NCI-H146 treated with DMSO at 0.1 percent for 48 hours (cell line): ENCODE results near the gene ABAT.
"Not testable (repeated sequence)": the region's sequence is repeated elsewhere in the genome, so short reads cannot be mapped to it uniquely, and the experiment has no call there.

Source experiments
- DNase-seq: peaks from one replicate; lab custom pipeline; 2025; ENCODE audit not compliant: unreplicated experiment; lab: John Stamatoyannopoulos, UW

The ABAT gene

GRCh38 chr16:8774208-8774607, 99.8 kb downstream of the ABAT start:
- DNase-seq = no peak

GRCh38 chr16:8775359-8775758, 100.9 kb downstream of the ABAT start:
- DNase-seq = no peak

GRCh38 chr16:8776129-8776584, 101.7 kb downstream of the ABAT start:
- DNase-seq = no peak

- DNase-seq = no peak
Observed at GRCh38 chr16:8777217-8777616, 102.8 kb downstream of the ABAT start.

- no peak for DNase-seq
Observed at GRCh38 chr16:8781797-8782196, 107.4 kb downstream of the ABAT start.

- no peak for DNase-seq
Observed at GRCh38 chr16:8782673-8783072, 108.3 kb downstream of the ABAT start.

- no peak for DNase-seq
Observed at GRCh38 chr16:8785408-8785807, 111.0 kb downstream of the ABAT start.

- DNase-seq = not testable (repeated sequence)
Observed at GRCh38 chr16:8786316-8786715, 111.9 kb downstream of the ABAT start.

GRCh38 chr16:8788578-8789172, 114.3 kb downstream of the ABAT start:
- DNase-seq = no peak

GRCh38 chr16:8795091-8795490, 120.7 kb downstream of the ABAT start:
- no peak for DNase-seq

- DNase-seq = no peak
Observed at GRCh38 chr16:8795818-8796217, 121.4 kb downstream of the ABAT start.

- DNase-seq = no peak
Observed at GRCh38 chr16:8796469-8797363, 122.3 kb downstream of the ABAT start.

GRCh38 chr16:8797364-8798173, 123.2 kb downstream of the ABAT start, which contains the start of the genes PMM2 and TMEM186:
TSS of gene PMM2 (plus strand) at chr16:8797839. CDS start at chr16:8797883, 44 bp downstream.
TSS of gene TMEM186 (minus strand) at chr16:8797639. CDS start at chr16:8797614, 25 bp downstream.
- peak; percentile 98 for DNase-seq

- DNase-seq = no peak
Observed at GRCh38 chr16:8798174-8798527, 123.7 kb downstream of the ABAT start.

GRCh38 chr16:8798535-8799157, 124.2 kb downstream of the ABAT start:
- no peak for DNase-seq

GRCh38 chr16:8801701-8802100, 127.3 kb downstream of the ABAT start:
- DNase-seq = no peak

GRCh38 chr16:8803733-8804132, 129.3 kb downstream of the ABAT start:
- DNase-seq = not testable (repeated sequence)

- no peak for DNase-seq
Observed at GRCh38 chr16:8804313-8804712, 129.9 kb downstream of the ABAT start.

- no peak for DNase-seq
Observed at GRCh38 chr16:8806272-8806983, 132.0 kb downstream of the ABAT start.

- no peak for DNase-seq
Observed at GRCh38 chr16:8807189-8807588, 132.8 kb downstream of the ABAT start.
